H54 (cell line): ENCODE data around the gene KRTAP3-3.

Experiments used
- DNase-seq: peaks from one replicate; pipeline ENCODE4 v3.0.0; 2011; ENCODE audit warnings: low spot score, mixed read lengths; ENCODE audit not compliant: insufficient read length
- FAIRE-seq: peaks from 3 replicates; lab custom pipeline; 2011; peaks lifted over from hg19 to GRCh38; lab: Jason Lieb, UNC
- POLR2A ChIP-seq: IDR thresholded peaks from 2 replicates; pipeline ENCODE4 v1.6.1; 2011; ENCODE audit warnings: low read depth, mild to moderate bottlenecking, low read length

KRTAP3-3 gene

DNA sequence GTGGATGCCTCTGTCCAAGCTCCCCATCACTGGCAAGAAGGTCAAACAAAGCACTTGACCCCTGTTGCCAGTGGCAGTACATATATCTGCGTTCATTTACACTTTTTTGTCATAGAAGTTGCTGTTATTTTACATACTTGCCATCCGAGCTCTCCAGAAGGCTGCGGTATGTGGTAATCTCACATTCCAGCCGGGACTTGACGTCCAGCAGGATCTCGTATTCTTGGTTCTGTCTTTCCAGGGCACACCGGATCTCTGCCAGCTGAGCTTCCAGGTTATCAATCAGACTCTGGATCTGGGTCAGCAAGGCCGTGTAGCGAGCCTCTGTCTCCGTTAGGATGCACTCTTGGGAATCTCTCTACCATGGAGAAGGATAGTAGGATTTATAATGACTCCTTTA lies 33.8 kb downstream of the KRTAP3-3 start:
- DNase-seq (no peak), FAIRE-seq (no peak)
- TF ChIP-seq POLR2A: no peak

DNA sequence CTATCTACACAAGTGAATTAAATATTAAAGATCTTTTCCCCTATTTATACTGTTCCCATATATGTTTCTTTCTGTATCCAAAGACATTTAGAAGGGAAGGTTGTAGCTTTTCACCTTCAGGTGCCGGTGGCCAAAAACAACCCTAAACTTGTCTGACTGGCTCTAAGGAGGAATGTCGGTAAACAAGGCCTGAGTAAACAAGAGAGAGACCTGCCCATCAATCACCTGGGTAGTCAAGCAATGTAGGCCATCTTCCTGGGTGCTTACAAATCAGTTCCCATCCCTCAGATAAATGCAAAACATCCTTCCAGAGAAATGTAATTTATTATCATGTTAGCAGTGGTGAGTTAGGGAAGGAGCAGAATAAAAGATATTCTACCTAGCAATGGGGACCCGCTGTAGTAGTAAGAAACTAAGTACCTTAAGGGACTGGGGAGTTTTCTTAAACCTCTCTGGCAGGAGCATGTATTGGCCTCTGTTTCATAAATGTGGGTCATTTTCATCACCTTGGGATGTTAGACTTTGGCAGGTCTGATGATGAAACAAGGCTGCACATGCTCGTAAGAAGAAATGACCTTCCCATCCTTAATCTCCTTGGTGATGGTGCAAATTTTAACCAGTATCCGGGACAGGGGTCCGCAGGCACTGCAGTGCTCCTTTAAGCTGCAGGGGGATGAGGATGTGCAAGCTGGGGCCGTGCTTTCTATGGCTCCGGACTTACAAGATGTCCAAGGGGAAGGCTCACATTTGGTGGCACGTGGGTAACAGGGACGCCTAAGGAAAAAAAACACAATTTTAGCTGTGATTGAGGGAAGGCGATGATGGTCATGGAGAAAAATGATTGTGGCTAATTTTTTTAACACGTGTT lies 35.6 kb downstream of the KRTAP3-3 start:
- FAIRE-seq (no peak), DNase-seq (no peak)
- TF ChIP-seq POLR2A: no peak

DNA sequence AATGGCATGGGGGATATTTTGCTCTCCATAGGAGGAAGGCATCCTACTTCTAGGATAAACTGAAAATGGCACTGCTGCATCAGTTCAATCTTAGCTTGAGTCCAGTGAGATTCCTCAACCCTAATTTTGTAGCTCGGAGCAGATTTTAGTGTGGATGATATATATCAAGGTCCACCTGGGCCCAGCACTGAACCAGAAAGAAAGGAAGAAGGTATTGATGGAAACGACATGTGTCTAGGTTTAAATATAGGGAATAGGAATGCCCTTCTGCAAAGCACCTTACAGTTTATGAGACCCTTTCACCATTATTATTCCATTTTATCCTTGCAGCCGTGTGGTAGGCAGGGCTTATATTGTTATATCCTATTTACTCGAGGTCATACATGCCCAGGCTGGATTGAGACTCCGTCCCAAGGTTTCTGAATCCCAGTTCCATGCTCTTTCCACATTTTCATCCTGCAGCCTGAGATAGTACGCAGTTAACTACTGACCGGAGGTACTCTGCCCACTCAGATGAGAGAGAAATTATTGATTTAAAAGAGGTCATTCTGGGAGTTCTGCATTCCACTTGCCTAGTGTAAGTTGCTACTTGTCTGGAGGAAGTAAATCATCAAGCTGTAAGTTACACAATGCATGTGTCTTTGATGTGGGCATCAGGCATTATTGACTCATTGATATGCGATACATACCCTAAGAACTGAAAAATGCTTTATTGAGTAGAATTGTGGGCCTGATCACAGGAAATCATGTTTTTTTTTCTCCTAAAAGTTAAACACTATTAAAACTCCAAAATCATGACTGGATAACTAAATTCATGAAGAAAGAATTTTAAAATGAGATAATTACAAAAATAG lies 37.3 kb downstream of the KRTAP3-3 start:
- TF ChIP-seq POLR2A: no peak
- FAIRE-seq: peak; percentile 70
- DNase-seq: peak; percentile 45

DNA sequence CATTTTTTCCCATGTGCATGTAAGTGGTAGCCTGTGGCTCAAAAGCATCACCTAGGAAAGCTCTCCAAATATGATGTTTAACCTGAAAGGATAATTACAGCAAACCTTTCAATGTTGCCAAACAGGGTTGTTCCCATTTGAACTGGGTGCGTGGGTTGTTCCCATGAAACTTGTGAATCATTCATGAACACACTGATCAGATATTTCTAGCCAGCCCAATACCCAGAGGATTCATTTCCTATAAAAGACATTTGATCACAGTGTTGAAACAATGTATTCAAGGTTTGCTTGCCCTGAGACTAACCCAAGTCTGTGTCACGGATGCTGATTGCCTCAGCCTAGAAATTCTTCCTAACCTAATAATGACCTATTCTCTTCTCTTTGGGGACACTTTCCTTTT lies 40.1 kb downstream of the KRTAP3-3 start:
- FAIRE-seq (no peak), DNase-seq (no peak)
- no peak for TF ChIP-seq POLR2A

GRCh38 chr17:40952661-40953060 lies 41.3 kb downstream of the KRTAP3-3 start:
- FAIRE-seq (no peak), DNase-seq (no peak)
- no peak for TF ChIP-seq POLR2A

DNA sequence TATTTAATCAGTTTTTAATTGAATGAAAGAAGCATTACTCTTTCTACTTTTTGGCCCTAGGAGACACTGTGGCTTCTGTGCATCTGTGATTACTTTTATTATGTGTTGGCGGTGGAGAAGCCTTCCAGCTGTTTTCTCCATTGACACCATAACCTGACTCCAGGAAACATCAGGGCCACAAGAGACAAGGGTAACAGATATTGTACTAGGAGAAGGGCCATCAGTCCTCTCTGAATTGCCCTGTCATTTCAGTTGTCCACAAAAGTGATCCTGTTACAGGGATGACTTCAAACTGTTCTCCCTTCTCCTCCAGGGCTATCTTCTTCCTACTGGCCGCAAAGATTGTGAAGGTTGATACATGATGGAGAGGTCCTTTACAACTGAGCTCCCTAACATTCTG lies 41.8 kb downstream of the KRTAP3-3 start:
- no peak for FAIRE-seq
- no peak for TF ChIP-seq POLR2A
- no peak for DNase-seq

DNA sequence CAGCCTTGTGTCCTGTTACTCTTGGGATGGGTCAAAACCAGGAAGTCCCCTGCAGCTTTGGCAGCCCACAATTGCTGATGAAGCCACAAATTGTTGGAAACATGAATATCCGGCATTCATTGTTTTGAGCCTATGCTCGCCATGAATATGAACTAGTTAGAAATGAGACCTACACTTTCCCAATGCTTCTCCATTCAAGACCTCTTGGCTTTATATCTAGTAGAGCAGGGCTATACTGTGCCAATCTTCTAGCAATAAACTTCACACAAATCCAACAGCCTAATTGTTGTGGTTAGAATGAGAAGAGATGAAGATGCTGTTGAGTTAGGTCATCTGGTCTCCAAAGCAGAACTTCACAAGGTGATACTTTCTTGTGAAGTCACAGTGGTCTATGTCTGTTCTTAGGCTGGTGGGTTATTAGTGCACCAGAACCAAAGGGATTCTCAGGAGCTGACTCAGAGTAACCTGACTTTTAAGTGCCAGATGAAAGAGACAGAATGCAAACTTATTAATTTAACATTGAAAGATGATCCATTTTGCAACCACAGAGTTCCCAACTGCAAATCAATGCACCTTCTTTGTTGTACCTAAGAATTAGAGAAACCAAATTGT lies 42.8 kb downstream of the KRTAP3-3 start:
- no peak for TF ChIP-seq POLR2A
- no peak for FAIRE-seq
- DNase-seq: no peak

DNA sequence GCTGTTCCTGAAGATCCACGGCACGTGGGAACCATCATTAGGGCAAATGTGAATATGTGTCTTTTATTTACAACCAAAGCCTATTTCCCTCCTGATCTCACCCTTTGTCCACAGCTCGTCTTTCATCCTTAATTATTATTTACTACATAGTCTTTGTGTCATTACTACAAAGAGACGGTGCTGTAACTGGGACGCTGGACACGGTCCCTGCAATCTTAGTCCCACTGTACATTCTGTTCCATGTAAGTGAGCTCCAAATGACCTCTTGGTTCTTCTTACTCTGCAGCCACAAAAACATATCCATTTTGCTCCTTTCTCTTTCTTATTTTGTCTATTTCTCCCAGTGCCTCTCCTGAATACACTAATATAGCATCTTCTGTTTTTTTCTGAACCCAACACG lies 43.8 kb downstream of the KRTAP3-3 start:
- no peak for TF ChIP-seq POLR2A
- no peak for FAIRE-seq
- DNase-seq: no peak

- TF ChIP-seq POLR2A: no peak
- DNase-seq (no peak), FAIRE-seq (no peak)
Observed at GRCh38 chr17:40949418-40949817, 44.5 kb downstream of the KRTAP3-3 start.

- no peak for FAIRE-seq
- DNase-seq: no peak
- TF ChIP-seq POLR2A: no peak
Observed at GRCh38 chr17:40947929-40948328, 46.0 kb downstream of the KRTAP3-3 start.

DNA sequence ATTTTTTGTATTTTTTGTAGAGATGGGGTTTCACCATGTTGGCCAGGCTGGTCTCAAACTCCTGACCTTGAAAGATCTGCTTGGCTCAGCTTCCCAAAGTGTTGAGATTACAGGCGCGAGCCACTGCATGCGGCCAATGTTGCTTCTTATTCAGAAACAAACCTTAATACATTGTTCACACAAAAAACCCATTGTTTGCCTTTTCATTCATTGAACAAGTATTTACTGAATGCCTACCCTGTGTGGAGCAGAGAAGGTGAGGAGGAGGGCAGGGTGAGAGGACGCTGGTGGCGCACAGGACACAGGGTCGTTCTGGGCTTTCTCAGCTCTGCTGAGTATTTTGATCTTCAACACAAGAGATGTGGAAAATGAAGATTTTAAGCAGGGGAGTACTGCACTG lies 48.5 kb downstream of the KRTAP3-3 start:
- TF ChIP-seq POLR2A: no peak
- FAIRE-seq: no peak
- no peak for DNase-seq

GRCh38 chr17:40944531-40944930 lies 49.4 kb downstream of the KRTAP3-3 start:
- TF ChIP-seq POLR2A: no peak
- no peak for FAIRE-seq
- DNase-seq: no peak
